HG02759 (cell line): ENCODE measurements around the gene SLC25A39.
"Not testable (repeated sequence)": the region's sequence is repeated elsewhere in the genome, so short reads cannot be mapped to it uniquely, and the experiment has no call there.

Source experiments
- ATAC-seq: cut with Tn5 transposase; IDR thresholded peaks from one replicate; pipeline ENCODE4 v1.9.1; 2021; ENCODE audit warnings: mild to moderate bottlenecking, moderate library complexity; ENCODE audit not compliant: unreplicated experiment

SLC25A39 gene, protein sequence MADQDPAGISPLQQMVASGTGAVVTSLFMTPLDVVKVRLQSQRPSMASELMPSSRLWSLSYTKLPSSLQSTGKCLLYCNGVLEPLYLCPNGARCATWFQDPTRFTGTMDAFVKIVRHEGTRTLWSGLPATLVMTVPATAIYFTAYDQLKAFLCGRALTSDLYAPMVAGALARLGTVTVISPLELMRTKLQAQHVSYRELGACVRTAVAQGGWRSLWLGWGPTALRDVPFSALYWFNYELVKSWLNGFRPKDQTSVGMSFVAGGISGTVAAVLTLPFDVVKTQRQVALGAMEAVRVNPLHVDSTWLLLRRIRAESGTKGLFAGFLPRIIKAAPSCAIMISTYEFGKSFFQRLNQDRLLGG

DNA sequence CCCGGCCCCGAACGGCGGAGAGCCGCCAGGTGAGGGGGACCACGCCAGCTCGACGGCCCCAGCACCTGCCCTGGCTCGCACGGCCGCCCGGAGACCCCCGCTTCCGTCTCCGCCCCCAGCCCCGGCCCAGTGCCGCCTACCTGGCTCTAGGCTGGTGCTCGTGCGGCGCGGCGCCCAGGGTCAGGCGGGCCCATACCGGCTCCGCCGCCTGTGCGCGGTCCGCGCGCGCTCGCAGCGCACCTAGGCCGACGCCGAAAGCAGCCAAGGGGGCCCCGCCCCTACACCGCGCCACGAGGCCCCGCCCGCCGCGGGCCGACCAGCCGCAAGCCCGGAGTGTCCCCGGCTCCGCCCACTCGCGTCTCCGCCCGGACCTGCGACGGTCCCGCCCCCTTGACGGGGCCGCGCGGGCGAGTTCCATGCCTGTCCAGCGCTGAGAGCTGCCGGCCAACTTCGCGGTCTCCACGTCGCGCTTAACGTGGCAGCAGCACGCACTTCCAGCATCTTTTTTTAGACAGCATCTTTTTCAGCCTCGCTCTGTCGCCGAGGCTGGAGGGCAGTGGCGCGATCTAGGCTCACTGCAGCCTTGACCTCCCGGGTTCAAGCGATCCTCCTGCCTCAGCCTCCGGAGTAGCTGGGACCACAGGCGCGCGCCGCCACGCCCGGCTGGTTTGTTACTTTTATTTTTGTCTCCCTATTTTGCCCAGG, at the start of gene SLC25A39:
Gene SLC25A39, minus strand, starts transcription at position 253 of the 705 bp plus-strand sequence. CDS start 1,261 bp downstream, outside the sequence.
- peak; percentile 78 for ATAC-seq

DNA sequence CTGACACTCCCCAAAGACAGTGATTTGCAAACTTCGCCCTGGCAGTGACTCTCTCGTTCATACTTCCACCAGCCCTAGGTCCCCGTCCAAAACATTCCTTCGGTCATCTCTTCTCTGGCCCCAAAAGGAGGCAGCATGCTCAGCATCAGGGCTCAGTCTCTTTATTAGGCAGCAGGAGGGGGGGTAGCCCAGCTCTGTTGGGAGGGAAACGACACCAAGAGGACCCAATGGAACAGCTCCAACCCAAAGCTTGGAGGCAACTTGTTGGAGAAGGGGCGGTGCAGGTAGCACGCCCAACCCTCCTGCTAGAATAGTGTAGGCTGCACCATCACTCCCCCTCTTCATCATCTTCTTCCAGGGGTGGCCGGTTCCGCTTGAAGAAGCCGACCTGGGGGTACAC, 47.4 kb upstream of the SLC25A39 start:
- no peak for ATAC-seq

DNA sequence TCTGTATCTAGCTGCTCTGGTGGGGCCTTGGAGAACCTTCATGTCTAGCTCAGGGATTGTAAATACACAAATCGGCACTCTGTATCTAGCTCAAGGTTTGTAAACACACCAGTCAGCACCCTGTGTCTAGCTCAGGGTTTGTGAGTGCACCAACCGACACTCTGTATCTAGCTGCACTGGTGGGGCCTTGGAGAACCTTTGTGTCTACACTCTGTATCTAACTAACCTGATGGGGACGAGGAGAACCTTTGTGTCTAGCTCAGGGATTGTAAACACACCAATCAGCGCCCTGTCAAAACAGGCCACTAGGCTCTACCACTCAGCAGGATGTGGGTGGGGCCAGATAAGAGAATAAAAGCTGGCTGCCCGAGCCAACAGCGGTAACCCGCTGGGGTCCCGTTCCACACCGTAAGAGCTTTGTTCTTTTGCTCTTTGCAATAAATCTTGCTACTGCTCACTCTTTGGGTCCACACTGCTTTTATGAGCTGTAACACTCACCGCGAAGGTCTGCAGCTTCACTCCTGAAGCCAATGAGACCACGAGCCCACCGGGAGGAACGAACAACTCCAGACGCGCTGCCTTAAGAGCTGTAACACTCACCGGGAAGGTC, 44.9 kb upstream of the SLC25A39 start:
- not testable (repeated sequence) for ATAC-seq

DNA sequence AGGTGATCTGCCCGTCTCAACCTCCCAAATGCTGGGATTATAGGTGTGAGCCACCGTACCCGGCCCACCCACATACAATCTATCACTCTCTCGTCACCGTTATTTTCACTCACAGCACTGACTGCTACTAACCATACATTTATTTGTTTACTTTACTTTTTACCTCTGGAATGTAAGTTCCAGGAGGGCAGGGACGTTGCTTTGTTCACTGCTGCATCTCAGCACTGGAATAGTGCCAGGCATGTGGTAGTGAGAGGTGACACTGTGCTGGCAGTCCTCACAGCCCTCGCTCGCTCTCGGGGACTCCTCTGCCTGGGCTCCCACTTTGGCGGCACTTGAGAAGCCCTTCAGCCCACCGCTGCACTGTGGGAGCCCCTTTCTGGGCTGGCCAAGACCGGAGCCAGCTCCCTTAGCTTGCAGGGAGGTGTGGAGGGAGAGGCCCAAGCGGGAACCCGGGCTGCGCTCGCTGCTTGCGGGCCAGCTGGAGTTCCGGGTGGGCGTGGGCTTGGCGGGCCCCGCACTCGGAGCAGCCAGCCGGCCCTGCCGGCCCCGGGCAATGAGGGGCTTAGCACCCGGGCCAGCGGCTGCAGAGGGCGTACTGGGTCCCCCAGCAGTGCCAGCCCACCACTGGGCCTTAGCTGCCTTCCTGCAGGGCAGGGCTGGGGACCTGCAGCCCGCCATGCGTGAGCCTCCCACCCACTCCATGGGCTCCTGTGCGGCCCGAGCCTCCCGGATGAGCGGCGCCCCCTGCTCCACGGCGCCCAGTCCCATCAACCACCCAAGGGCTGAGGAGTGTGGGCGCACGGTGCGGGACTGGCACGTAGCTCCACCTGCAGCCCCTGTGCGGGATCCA, 44.0 kb upstream of the SLC25A39 start:
- ATAC-seq: not testable (repeated sequence)

DNA sequence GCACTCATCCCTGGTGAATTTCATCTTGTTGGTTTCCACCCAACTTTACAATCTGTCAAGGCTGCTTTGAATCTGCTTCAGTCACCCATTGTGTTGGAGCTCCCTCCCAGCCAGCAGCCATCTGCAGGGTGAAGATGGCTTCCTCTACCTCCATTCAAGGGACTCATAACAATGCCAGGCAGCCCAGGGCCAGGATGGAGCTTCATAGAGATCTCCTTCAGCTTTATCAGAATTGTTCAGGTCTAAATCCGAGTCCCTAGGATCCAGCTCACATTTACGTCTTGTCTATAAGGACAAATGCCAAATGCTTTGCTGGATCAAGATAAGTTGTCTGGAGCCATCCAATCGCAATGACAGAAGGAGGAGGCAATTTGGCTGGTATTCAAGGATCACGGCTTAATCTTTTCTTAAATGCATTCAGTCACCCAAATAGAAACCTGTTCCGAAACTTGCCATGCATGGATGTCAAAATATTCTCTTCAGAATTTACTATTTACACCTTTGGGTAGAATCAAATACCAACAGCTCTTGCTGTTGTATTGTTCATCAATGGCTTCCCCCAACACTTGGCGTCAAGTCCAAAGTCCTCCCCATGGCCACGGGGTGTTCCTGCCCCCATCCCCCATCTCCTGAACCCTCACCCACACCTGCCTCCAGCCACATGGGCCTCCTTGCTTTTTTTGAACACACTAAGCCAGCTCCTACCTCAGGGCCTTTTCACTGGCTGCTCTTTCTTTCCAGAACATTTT, 42.8 kb upstream of the SLC25A39 start:
- ATAC-seq: no peak

DNA sequence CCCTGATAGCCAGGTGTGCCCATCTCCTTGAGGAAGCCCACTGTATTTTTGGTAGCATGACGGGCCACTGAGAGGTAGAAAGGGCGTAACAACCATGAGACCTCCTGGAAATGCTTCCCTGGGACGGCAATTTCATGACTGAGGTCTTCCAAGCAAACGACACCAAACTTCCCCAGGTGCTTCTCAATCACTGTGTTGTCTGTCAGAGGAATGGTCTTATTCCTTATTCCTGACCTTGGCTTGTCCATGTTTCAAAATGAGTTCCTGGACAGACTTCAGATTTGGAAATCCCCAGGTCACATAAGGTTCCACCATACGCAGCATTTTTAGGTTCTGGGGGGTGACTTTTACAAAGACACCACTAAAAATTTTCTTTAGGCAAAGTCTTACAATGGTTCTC, 40.4 kb upstream of the SLC25A39 start:
- not testable (repeated sequence) for ATAC-seq

DNA sequence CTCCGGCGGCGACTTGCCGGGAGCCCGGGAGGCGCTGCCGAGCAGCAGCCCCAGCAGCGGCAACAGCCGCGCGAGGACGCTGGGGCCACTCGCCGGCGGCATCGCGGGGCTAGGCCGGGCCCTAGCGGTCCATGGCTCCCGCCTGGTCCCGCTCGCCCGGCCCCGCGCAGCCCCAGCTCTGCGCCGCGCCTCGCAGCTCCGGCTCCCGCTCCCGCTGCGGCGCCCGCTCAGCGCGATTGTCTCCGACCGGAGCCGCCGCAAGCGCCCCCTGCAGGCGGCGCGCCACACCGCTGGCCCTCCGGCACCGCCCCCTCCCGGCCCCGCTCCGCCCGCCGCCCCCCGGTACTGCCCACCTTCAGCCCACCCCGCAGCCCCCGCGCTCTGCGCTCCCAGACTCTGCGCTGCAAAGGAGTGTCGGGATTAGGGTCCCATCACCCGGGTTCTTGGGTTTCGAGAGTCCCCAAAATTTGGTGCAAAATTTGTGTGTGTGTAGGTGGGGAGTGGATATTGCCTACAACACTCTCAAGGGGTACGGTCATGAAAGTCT, 39.1 kb upstream of the SLC25A39 start, which contains the start of gene FAM171A2:
Gene FAM171A2, minus strand, starts transcription at position 241 of the 547 bp plus-strand sequence. Its CDS starts 139 bp downstream, at position 102.
- peak; percentile 74 for ATAC-seq

DNA sequence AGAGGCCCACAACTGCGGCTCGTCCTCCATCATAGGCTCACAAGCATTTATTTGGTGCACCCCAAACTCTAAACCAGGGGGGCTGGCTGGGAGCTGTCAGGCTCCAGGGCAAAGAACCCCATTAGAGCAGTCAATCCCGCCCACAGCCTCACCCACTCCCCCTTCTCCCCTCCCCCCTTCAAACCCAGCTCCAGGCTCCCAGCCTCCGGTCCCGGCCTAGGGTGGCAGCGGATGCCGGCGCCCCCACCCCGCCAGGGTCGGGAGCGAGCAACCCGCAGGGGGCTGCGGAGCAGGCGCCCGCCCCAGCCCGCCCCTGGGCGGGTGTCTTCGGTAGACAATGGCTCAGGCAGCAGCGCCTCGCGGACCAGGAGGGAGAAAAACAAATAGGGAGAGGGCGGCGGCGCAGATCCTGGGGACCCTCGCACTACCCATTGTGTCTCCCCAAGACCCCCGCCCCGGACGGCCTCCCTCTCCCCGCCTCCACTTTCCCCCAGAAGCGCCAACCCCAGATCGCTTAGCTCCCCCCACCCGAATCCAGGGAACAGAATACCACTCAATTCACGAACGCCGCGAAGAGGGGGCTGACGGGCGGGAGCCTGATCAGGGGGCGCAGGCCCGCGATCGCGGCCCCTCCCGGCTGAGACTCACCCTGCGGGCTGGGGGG, 38.5 kb upstream of the SLC25A39 start:
- ATAC-seq: no peak

DNA sequence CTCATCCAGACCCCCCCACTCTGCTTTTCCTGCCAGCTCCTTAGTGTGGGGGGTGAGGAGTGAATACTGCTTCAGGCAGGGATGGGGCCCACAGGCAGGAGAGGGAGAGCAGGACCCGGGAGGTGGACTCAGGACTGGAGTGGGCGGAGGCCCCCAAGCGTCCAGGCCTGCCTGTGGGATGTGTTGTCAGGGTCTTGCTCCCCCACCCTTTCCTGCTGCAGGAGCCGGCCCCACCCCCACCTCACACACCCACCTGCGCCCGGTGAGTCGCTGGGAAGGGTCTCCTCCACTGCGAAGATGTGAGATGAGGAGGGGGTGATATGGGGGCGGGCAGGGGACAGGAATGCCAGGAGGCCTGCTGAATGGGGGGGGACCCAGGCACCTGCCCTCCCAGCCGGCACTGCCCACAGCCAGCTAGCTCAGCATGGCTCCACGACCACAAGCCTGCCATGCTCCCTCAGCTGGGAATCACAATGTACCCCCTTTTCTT, 37.9 kb upstream of the SLC25A39 start:
- no peak for ATAC-seq

DNA sequence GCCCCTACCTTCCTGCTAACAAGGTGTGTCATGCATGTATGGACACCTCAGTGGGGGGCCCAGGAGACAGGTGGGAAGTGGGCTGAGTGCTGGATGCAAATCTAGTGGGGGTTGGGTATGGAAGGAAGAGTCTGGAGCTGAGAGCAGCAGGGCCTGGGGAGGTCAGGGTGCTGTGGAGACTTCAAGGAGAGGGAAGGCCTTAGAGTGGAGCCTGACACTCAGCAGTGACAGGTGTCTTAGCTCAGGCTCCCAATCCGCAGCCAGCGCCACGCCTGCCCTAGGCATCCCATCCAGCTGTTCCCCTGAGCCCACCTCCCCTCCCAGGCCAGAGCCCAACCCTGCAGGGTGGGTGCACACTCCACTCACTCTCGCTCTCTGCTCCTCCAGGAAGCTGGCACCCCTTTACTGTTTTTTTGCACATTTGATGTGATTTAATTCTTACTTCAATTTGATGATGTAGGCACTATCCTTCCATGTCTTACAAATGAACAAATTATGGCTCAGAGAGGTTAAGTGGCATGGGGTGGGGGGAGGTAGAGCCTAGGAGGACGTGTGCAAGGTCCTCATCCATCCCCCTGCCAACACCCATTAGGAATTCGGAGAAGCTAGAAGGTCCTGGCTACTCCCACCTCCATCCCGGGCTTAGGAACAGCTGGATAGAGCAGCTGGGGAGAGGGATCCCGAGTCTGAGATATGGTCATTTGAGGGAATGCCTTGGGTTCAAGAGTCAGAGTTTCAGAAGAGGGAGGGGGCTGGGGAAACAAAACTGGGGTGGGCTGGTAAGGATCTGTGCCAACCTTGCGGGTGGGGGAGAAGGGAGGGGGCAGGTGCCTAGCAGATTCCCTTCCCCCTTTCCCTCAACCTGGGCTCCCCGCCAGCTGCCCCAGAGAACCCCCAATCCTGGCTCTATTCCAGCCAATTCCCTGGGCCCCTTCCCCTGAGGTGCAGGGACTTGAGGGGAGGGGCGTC, 37.0 kb upstream of the SLC25A39 start:
- ATAC-seq: no peak

DNA sequence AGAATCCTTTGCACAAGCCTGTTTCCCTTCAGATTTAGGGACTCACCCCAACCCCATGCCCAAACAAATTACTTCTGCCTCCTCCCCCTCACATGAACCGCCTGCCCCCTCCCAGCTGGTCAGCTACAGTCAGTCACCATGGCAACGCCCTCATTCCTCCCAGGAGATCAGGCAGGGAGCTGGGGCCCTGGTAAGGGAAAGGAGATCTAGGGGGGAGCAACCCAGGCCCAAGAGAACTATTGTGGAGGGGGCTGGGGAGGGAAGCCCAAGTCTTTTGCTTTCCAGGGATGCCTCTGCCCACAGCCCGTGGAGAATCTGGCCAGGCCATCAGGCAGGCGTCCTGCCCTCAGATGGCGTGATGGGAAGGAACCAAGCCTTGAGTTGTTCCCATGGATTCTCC, 36.2 kb upstream of the SLC25A39 start:
- no peak for ATAC-seq

DNA sequence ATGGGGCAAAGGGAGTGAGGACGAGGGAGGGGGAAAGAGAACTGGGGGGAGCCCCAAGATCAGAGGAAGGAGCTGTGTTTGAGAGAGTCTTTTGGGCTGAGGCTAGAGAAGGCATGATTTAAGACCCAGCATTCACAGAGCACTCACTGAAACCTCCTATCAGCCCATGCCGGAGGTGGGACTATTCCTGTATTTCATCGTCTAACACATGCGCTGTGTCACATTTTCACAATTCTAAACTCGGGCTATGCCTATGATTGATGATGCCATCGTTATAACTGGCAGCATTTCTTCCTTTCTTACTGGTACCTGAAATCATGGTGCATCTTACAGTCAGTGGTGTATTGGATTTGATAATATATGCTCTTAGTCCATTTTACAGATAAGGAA, 35.5 kb upstream of the SLC25A39 start:
- ATAC-seq: no peak

DNA sequence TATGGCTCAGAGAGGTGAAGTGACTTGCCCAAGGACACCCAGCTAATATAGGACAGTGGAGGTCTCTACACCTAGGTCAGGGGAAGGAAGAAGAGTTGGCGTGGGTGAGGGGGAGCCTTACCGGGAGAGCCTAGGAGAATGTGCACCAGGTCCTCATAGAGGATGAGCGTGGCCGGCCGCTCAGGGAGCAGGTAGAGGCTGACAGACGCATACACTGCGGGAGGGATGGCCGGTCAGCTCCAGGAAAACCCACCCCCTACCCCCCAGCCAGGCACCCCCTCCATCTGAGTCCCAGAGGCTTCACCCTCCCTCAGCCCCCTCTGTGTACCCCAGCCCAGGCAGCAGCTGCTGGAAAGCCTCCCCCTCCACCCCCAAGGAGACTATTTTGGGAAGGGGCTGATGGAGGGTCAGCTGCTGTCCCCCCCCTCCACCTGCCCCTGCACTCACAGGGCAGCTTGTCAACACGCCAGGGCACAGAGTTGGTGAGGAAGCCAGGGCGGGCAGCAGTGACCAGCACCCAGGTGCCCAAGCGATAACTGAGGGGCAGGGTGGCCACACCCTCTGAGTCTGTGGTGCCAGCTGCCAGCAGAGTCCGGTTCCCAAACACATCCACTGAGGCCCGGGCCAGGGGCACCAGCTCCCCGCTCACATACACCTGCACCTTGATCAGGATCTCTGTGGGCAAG, 35.0 kb upstream of the SLC25A39 start:
- ATAC-seq: no peak

DNA sequence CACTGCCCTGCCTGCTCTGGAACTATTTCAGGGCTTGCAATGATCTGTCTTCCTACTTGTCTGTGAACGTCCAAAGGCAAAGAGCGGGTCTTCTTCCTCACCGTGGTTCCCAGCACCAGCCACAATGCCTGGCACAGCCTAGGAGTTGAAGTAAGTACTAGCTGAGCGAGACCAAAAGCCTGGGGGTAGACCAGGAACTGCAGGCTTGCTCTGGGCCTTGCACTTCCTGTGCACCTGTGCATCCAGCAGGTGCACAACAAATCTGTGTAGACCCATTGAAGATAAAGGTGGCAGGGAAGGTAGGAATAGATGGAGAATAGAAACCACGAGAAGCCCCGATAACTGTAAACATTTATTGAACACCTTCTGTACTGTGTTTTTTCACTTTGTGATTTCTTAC, 34.4 kb upstream of the SLC25A39 start:
- ATAC-seq: no peak

DNA sequence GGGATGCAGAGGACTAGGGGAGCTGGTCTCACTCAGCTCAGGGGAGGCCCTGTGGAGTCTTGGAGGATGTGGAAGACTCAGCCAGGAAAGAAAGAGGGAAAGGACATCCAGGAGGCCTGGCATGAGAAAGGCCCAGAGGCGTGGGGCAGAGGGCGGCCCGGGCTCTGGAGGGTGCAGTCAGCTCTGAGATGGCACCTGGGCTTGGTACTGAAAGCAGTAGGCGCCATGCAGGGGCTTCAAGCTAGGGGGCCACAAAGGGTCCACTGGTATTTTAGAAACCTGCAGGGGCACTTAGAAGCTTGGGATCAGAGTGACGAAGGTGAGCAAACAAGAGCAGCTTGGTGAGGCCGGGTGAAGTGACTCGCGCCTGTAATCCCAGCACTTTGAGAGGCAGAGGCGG, 33.4 kb upstream of the SLC25A39 start:
- no peak for ATAC-seq

DNA sequence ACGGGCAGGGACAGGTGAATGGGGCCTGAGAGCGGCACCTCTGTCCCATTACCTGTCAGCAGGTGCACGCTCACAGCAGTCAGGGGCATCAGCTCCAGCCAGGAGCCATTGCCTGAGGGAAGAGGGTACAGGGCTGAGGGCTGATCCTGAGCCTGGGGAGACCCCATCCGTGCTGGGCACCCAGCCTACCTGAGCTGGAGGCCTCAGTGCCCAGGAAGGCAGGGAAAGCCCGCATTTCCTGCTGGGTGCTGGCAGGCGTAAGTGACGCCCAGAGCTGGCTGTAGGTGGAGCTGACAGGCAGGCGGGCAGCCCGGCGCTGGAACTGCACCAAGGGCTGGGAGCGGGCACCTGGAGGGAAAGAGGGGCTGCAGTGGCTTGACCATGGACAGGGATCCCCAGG, 31.6 kb upstream of the SLC25A39 start:
- no peak for ATAC-seq

DNA sequence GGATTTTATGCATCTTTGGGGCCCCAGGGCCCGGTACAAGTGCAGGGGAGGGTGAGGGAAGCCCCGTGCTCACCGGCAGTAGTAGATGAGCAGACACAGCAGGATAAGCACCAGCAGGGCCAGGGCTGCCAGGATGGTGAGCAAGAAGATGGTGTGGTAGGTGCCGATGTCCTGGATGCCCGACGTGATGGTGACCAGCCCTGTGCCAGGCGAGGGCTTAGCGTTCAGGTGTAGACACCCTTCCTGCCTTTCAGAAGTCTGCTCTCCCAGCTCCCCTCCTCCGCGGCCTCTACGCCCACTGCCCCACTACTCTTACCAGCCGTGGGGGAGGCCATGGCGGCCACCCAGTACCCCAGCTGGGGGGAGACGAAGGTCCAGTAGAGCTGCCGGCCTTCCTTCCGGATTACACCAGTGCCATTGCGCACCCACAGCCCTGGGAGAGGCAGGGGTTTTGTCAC, 31.0 kb upstream of the SLC25A39 start:
- ATAC-seq: no peak
